Peyer's patch (tissue), 4 donors: ENCODE data around the gene OR52B6. TPM values are rescaled to one million over a fixed set of nuclear protein-coding genes. Genes with fewer than 3 reads are reported as not detected.

Experiments used
- DNase-seq, 3 donors: peaks; one replicate each; pipeline ENCODE4 v3.0.0-alpha.2; 2017 to 2019
- H3K27ac ChIP-seq, 4 donors: fragments of 200-600 bp; sonication (generic); one replicate each; pipeline ENCODE4 v1.5.1; 2016 to 2019
- H3K27me3 ChIP-seq, 2 donors: fragments of 200-600 bp; sonication (generic); one replicate each; pipeline ENCODE4 v1.5.1; 2019
- H3K36me3 ChIP-seq, 3 donors: fragments of 200-600 bp; sonication (generic); one replicate each; pipeline ENCODE4 v1.5.1; 2016 to 2019
- H3K4me1 ChIP-seq, 4 donors: fragments of 200-600 bp; sonication (generic); one replicate each; pipeline ENCODE4 v1.5.1; 2016 to 2019
- H3K4me3 ChIP-seq, 4 donors: fragments of 200-600 bp; sonication (generic); 1 replicate in 3 of 4; 2 replicates in 1 of 4; pipeline ENCODE4 v1.5.1; 2016 to 2019; ENCODE audit warnings: mild to moderate bottlenecking in 1 of 4
- H3K9me3 ChIP-seq, 4 donors: fragments of 200-600 bp; sonication (generic); one replicate each; pipeline ENCODE4 v1.5.1; 2016 to 2019; ENCODE audit warnings: mild to moderate bottlenecking in 1 of 4
- CTCF ChIP-seq, 6 experiments: fragments of 450-650 bp in 4 of 6; fragments of 200-600 bp in 2 of 6; sonication (generic) in 1 of 6; IDR thresholded peaks; one replicate each; pipeline ENCODE4 v1.5.1; 2017 to 2019; ENCODE audit warnings: antibody characterized with exemption in 6 of 6, mild to moderate bottlenecking in 3 of 6, moderate library complexity in 1 of 6
- POLR2A ChIP-seq, 2 donors: fragments of 450-650 bp; IDR thresholded peaks; one replicate each; pipeline ENCODE4 v1.5.1; 2017; ENCODE audit warnings: antibody characterized with exemption in 2 of 2, mild to moderate bottlenecking in 2 of 2, moderate library complexity in 2 of 2
- total RNA-seq, 4 donors: library from RNA; depleted of rRNA; stranded (reverse); fragments of >200 nt; gene quantifications; one replicate each; pipeline ENCODE4 v1.1.0, GENCODE V29; 2016

The OR52B6 gene
- total RNA-seq, 4 donors from 2014 or later, result not detected

GRCh38 chr11:5546457-5546856 is 34.2 kb upstream of the OR52B6 start:
- no peaks in the 10 kb centered on the region for H3K27me3 ChIP-seq
- no peaks in the 10 kb centered on the region for H3K36me3 ChIP-seq
- TF ChIP-seq CTCF (IDR thresholded peaks at IDR 0.05) (no peak), POLR2A (IDR thresholded peaks at IDR 0.05) (no peak)
- no peak overlapping the region for H3K4me3 ChIP-seq
- H3K9me3 ChIP-seq, result no peaks in the 10 kb centered on the region
- DNase-seq, result no peak
- no peak overlapping the region for H3K27ac ChIP-seq
- no peaks in the 10 kb centered on the region for H3K4me1 ChIP-seq

- Histone ChIP-seq H3K4me1 (no peaks in the 10 kb centered on the region), H3K27me3 (no peaks in the 10 kb centered on the region), H3K9me3 (no peaks in the 10 kb centered on the region), H3K36me3 (no peaks in the 10 kb centered on the region), H3K27ac (no peak overlapping the region), H3K4me3 (no peak overlapping the region)
- no peak for DNase-seq
- TF ChIP-seq POLR2A (IDR thresholded peaks at IDR 0.05) (no peak), CTCF (IDR thresholded peaks at IDR 0.05) (no peak)
Observed at GRCh38 chr11:5547982-5548381, 32.7 kb upstream of the OR52B6 start.

- Histone ChIP-seq H3K4me1 (no peaks in the 10 kb centered on the region), H3K27ac (no peak within 1 kb of the TSS), H3K27me3 (no peaks in the 10 kb centered on the region), H3K9me3 (no peaks in the 10 kb centered on the region), H3K36me3 (no peaks in the 10 kb centered on the region), H3K4me3 (no peak within 1 kb of the TSS)
- no peak for DNase-seq
- no peak for TF ChIP-seq CTCF (IDR thresholded peaks at IDR 0.05)
- no peak for TF ChIP-seq POLR2A (IDR thresholded peaks at IDR 0.05)
Observed at GRCh38 chr11:5548440-5548839, 32.2 kb upstream of the OR52B6 start, which contains the start of gene OR52H1. Gene OR52H1 (minus strand): TSS chr11:5548540. CDS start chr11:5545505, 3,035 bp downstream.

GRCh38 chr11:5550440-5551095 is 30.1 kb upstream of the OR52B6 start:
- Histone ChIP-seq H3K4me1 (no peaks in the 10 kb centered on the region), H3K9me3 (no peaks in the 10 kb centered on the region), H3K27me3 (no peaks in the 10 kb centered on the region), H3K27ac (no peak overlapping the region), H3K36me3 (no peaks in the 10 kb centered on the region), H3K4me3 (no peak overlapping the region)
- TF ChIP-seq POLR2A (IDR thresholded peaks at IDR 0.05), result no peak
- TF ChIP-seq CTCF (IDR thresholded peaks at IDR 0.05), result no peak
- DNase-seq, result no peak

GRCh38 chr11:5553343-5553742 is 27.3 kb upstream of the OR52B6 start:
- H3K36me3 ChIP-seq, result no peaks in the 10 kb centered on the region
- no peak overlapping the region for H3K27ac ChIP-seq
- no peaks in the 10 kb centered on the region for H3K4me1 ChIP-seq
- no peaks in the 10 kb centered on the region for H3K9me3 ChIP-seq
- no peaks in the 10 kb centered on the region for H3K27me3 ChIP-seq
- DNase-seq, result no peak
- H3K4me3 ChIP-seq, result no peak overlapping the region
- TF ChIP-seq POLR2A (IDR thresholded peaks at IDR 0.05) (no peak), CTCF (IDR thresholded peaks at IDR 0.05) (no peak)
